Ammon's horn (tissue), 1 donor: ENCODE measurements around the gene ZG16B.

ENCODE experiments used
- DNase-seq: peaks from one replicate; pipeline ENCODE4 v3.0.0-alpha.2; 2016; ENCODE audit warnings: low spot score

ZG16B gene

GRCh38 chr16:2867987-2868789, 38.1 kb downstream of the ZG16B start:
- DNase-seq = peak; percentile 92

- DNase-seq = no peak
Measured at GRCh38 chr16:2871926-2872325, 41.8 kb downstream of the ZG16B start.

DNA sequence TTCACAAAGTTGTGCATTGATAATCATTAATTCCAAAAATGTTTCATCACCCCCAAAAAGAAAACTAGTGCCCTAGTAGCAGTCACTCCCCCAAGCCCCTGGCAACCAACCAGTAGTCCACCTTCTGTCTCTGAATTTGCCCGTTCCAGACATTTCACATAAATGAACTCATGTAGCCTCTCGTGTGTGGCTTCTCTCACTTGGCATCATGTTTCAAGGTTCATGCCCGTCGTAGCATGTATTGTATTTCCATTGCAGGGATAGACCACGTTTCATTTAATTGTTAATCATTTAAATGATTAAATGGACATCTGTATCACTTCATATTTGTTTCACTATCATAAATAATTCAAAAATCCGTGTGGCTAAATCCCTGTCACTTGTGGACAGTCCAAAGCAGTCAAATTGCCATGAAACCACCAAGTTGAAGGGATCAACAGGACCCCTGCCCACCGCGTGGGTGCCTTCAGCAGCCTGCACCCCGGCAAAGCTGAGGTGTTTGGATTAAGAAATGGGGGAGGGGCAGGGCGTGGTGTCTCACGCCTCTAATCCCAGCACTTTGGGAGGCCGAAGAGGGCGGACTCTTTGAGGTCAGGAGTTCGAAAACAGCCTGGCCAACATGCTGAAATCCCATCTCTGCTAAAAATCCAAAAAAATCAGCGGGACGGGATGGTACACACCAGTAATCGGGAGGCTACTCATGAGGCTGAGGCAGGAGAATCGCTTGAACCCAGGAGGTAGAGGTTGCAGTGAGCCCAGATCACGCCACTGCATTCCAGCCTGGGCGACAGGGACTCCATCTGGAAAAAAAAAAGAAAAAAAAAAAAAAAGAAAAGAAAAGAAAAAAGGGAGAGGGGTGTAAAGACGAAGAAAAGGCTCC, 44.2 kb downstream of the ZG16B start:
- DNase-seq = no peak

GRCh38 chr16:2874912-2875362, 44.8 kb downstream of the ZG16B start:
- peak; percentile 87 for DNase-seq

DNA sequence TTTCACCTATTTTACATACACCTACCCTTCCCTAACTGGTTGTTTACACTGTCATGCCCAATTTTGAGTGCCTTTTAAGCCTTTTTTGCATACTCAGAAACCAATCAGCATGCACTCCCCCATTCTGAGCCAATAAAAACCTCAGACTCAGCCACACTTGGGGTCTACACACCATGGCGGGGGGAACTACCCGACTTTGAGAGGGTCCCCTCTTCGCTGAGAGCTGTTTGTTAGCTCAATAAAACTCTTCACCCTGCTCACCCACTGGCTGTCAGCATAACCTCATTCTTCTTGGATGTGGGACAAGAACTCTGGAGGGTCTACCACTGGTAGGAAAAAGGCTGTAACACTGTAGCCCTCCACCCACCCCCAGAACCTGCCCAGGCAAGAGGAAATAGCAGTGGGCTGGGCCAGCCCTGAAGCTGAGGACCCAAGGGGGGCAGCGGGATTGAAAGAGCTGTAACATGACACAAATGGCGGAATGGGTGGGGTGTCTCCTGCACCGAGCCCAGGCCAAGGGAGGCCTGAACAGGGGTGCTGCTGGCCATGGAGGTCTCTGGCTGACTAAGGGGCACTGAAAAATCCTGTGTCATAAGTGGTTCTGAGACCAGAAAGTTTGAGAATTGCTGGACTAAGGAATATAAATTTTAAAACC, 49.9 kb downstream of the ZG16B start:
- no peak for DNase-seq
